A549 (cell line): ENCODE data around the gene MBP. TPM values are rescaled to one million over a fixed set of nuclear protein-coding genes. Genes with fewer than 3 reads are reported as not detected.

Experiments used
- ATAC-seq, 2 experiments: fragments of 200-7000 bp in 1 of 2; fragments of >200 bp in 1 of 2; cut with Nextera tagmentation in 1 of 2; cut with Tn5 transposase in 1 of 2; 3 replicates each; pipeline versions ENCODE4 v1.8.0 to v1.9.1; 2018 to 2020; ENCODE audit warnings: mild to moderate bottlenecking in 1 of 2, moderate library complexity in 1 of 2
- CTCF ChIA-PET: fragments of 300-600 bp; sonication (Branson Sonifier 250); formaldehyde crosslinking; extraction: SDS; loops from one replicate; lab custom pipeline; 2021; ENCODE audit warnings: antibody characterized with exemption, inconsistent platforms; lab: Yijun Ruan, JAX
- POLR2A ChIA-PET: fragments of 350-600 bp; formaldehyde crosslinking; extraction: SDS; loops from one replicate; lab custom pipeline; 2021; ENCODE audit warnings: antibody characterized with exemption, inconsistent platforms; lab: Yijun Ruan, JAX
- DNase-seq, 2 experiments: peaks; one replicate each; pipeline versions ENCODE4 v3.0.0 to v3.0.0-alpha.2; 2011 to 2016; ENCODE audit warnings: low read depth in 1 of 2, low spot score in 1 of 2
- FAIRE-seq: peaks from 2 replicates; lab custom pipeline; 2011; peaks lifted over from hg19 to GRCh38; lab: Jason Lieb, UNC
- H3K27ac ChIP-seq, 2 experiments: fragments of >200 bp; sonication (Bioruptor Twin); formaldehyde crosslinking; 3 replicates each; pipeline ENCODE4 v1.5.1; 2016 to 2017
- H3K4me1 ChIP-seq: fragments of >200 bp; sonication (Bioruptor Twin); formaldehyde crosslinking; 3 replicates; pipeline ENCODE4 v1.6.1; 2016
- H3K4me2 ChIP-seq: fragments of >200 bp; sonication (Bioruptor Twin); formaldehyde crosslinking; 3 replicates; pipeline ENCODE4 v1.6.1; 2016
- H3K4me3 ChIP-seq: fragments of >200 bp; sonication (Bioruptor Twin); formaldehyde crosslinking; 3 replicates; pipeline ENCODE4 v1.5.1; 2016
- H3K9me3 ChIP-seq: fragments of >200 bp; sonication (Bioruptor Twin); formaldehyde crosslinking; 3 replicates; pipeline ENCODE4 v1.6.1; 2016
- ATOH8 ChIP-seq: fragments of 250-450 bp; sonication (Bioruptor Pico); IDR thresholded peaks from 2 replicates; pipeline ENCODE4 v1.5.0; 2020; ENCODE audit warnings: low read depth, mild to moderate bottlenecking, moderate library complexity
- BCL3 ChIP-seq: fragments of >200 bp; sonication (Bioruptor Twin); formaldehyde crosslinking; IDR thresholded peaks from 3 replicates; pipeline ENCODE4 v1.6.1; 2016
- BHLHE40 ChIP-seq: IDR thresholded peaks from 2 replicates; pipeline ENCODE4 v1.6.1; 2012; ENCODE audit warnings: low read depth, low read length, inconsistent platforms
- CBX2 ChIP-seq: fragments of 200-600 bp; sonication (generic); IDR thresholded peaks from 2 replicates; pipeline ENCODE4 v1.6.1; 2016; ENCODE audit warnings: low read depth, mild to moderate bottlenecking, borderline replicate concordance
- CHD4 ChIP-seq: fragments of 200-600 bp; sonication (generic); IDR thresholded peaks from 2 replicates; pipeline ENCODE4 v1.6.1; 2016; ENCODE audit warnings: antibody characterized with exemption, mild to moderate bottlenecking, borderline replicate concordance
- ESRRA ChIP-seq: fragments of 150-350 bp; IDR thresholded peaks from 2 replicates; pipeline ENCODE4 v1.6.1; 2014; ENCODE audit warnings: mild to moderate bottlenecking, low read length, borderline replicate concordance
- FOSL2 ChIP-seq, 2 experiments: fragments of 450-650 bp in 1 of 2; fragments of >200 bp in 1 of 2; sonication (Bioruptor Twin) in 1 of 2; formaldehyde crosslinking; IDR thresholded peaks; 2 replicates each; pipeline versions ENCODE4 v1.5.0 to v1.6.1; 2016 to 2020; ENCODE audit warnings: mild to moderate bottlenecking in 1 of 2, moderate library complexity in 1 of 2
- GATA3 ChIP-seq: IDR thresholded peaks from 2 replicates; pipeline ENCODE4 v1.6.1; 2012; ENCODE audit warnings: borderline replicate concordance
- HMGXB4 ChIP-seq: fragments of 250-450 bp; sonication (Bioruptor Pico); IDR thresholded peaks from 2 replicates; pipeline ENCODE4 v1.5.0; 2021; ENCODE audit warnings: mild to moderate bottlenecking, moderate library complexity, borderline replicate concordance
- HOXB13 ChIP-seq: fragments of 250-450 bp; sonication (Bioruptor Pico); IDR thresholded peaks from 2 replicates; pipeline ENCODE4 v1.5.0; 2020; ENCODE audit warnings: low read depth, mild to moderate bottlenecking, moderate library complexity
- HOXB5 ChIP-seq: fragments of 250-450 bp; sonication (Bioruptor Pico); IDR thresholded peaks from 2 replicates; pipeline ENCODE4 v1.5.0; 2020; ENCODE audit warnings: mild to moderate bottlenecking, moderate library complexity
- JUN ChIP-seq, 2 experiments: fragments of >200 bp; sonication (Bioruptor Twin); formaldehyde crosslinking; IDR thresholded peaks; 2 replicates in 1 of 2; 3 replicates in 1 of 2; pipeline ENCODE4 v1.6.1; 2016 to 2017
- JUNB ChIP-seq: fragments of >200 bp; sonication (Bioruptor Twin); formaldehyde crosslinking; IDR thresholded peaks from 2 replicates; pipeline ENCODE4 v1.6.1; 2016
- MAZ ChIP-seq: fragments of 150-350 bp; IDR thresholded peaks from 2 replicates; pipeline ENCODE4 v1.6.1; 2014; ENCODE audit warnings: antibody characterized with exemption, low read depth, low read length, borderline replicate concordance
- MYC ChIP-seq: IDR thresholded peaks from 2 replicates; pipeline ENCODE4 v1.6.1; 2012; ENCODE audit warnings: mild to moderate bottlenecking, inconsistent platforms, low read length, improper control_type of control experiment, borderline replicate concordance
- NR3C1 ChIP-seq: fragments of >200 bp; sonication (Bioruptor Twin); formaldehyde crosslinking; IDR thresholded peaks from 3 replicates; pipeline ENCODE4 v1.6.1; 2017
- PHF8 ChIP-seq: fragments of 200-600 bp; sonication (generic); IDR thresholded peaks from 2 replicates; pipeline ENCODE4 v1.6.1; 2016; ENCODE audit warnings: low read depth, mild to moderate bottlenecking, antibody characterized with exemption, moderate library complexity, borderline replicate concordance
- POLR2AphosphoS2 ChIP-seq: conservative IDR thresholded peaks from 2 replicates; pipeline ENCODE4 v1.6.1; 2012; ENCODE audit warnings: low read length, improper control_type of control experiment, inconsistent platforms
- RAD21 ChIP-seq, 2 experiments: fragments of >200 bp in 1 of 2; sonication (Bioruptor Twin) in 1 of 2; formaldehyde crosslinking in 1 of 2; IDR thresholded peaks in 1 of 2; conservative IDR thresholded peaks in 1 of 2; 2 replicates in 1 of 2; 3 replicates in 1 of 2; pipeline ENCODE4 v1.6.1; 2012 to 2018; ENCODE audit warnings: inconsistent platforms in 1 of 2
- RFX5 ChIP-seq: fragments of 450-650 bp; IDR thresholded peaks from 2 replicates; pipeline ENCODE4 v1.7.1; 2014; ENCODE audit warnings: antibody characterized with exemption, mild to moderate bottlenecking, moderate library complexity
- RNF2 ChIP-seq: fragments of 200-600 bp; sonication (generic); IDR thresholded peaks from 2 replicates; pipeline ENCODE4 v1.6.1; 2016; ENCODE audit warnings: low read depth, mild to moderate bottlenecking, antibody characterized with exemption, moderate library complexity, borderline replicate concordance
- TFCP2L1 ChIP-seq: fragments of 250-450 bp; sonication (Bioruptor Pico); IDR thresholded peaks from 2 replicates; pipeline ENCODE4 v1.5.0; 2021; ENCODE audit warnings: mild to moderate bottlenecking
- USF2 ChIP-seq: fragments of 450-650 bp; IDR thresholded peaks from 2 replicates; pipeline ENCODE4 v1.6.1; 2014; ENCODE audit warnings: antibody characterized with exemption
- ZC3H11A ChIP-seq: fragments of 450-650 bp; IDR thresholded peaks from 2 replicates; pipeline ENCODE4 v1.6.1; 2014; ENCODE audit warnings: antibody characterized with exemption, mild to moderate bottlenecking
- WGBS: methylation state at CpG from one replicate; pipeline ENCODE4 v1.1.6; 2017; ENCODE audit errors: missing lambda C conversion rate; 5-methylcytosine and 5-hydroxymethylcytosine counted together
- polyA plus RNA-seq, 4 experiments: library from polyadenylated mRNA; depleted of rRNA in 3 of 4; stranded (reverse); fragments of >200 nt; fragmentation: RNase III in 1 of 4; extraction: RNeasy Plus Mini Kit Qiagen cat#74134 plus additional on column Dnase treatment in 1 of 4; gene quantifications; 2 replicates in 3 of 4; 3 replicates in 1 of 4; pipeline ENCODE4 v1.2.3, GENCODE V29; 2011 to 2017

MBP gene
- polyA plus RNA-seq, 2 of the 4 experiments (the other 2 are of a cell fraction) = 8.6 to 33.1 TPM

- TF ChIP-seq PHF8 (no peak), ZC3H11A (no peak), JUN (IDR thresholded peaks at IDR 0.05) (no peak), CHD4 (no peak), HMGXB4 (CRISPR knock-in tag) (no peak), POLR2AphosphoS2 (no peak), RFX5 (no peak), CBX2 (no peak), FOSL2 (IDR thresholded peaks at IDR 0.05) (no peak), FOSL2 (CRISPR knock-in tag; IDR thresholded peaks at IDR 0.05) (no peak)
- TF ChIP-seq, all 56 proteins: peak for 0
- CTCF ChIA-PET = no interaction called here
- DNase-seq (no peak), ATAC-seq (no peak), FAIRE-seq (no peak)
- Histone ChIP-seq H3K9me3 (no peaks in the 10 kb centered on the region), H3K4me3 (no peak overlapping the region), H3K4me2 (no peak overlapping the region), H3K27ac (no peak overlapping the region), H3K4me1 (no peaks in the 10 kb centered on the region)
- 86% methylated on average over 3 of the region's 3 CpGs for WGBS
- POLR2A ChIA-PET = no interaction called here
Measured at GRCh38 chr18:77033575-77033974, 99.0 kb downstream of the MBP start.

- WGBS = 80% methylated on average over 14 of the region's 19 CpGs
- no peak overlapping the region for H3K4me3 ChIP-seq
- FAIRE-seq (no peak), DNase-seq (no peak)
- no peaks in the 10 kb centered on the region for H3K4me1 ChIP-seq
- H3K9me3 ChIP-seq = no peaks in the 10 kb centered on the region
- no peak overlapping the region for H3K4me2 ChIP-seq
- no peak for TF ChIP-seq ESRRA
- no peak for TF ChIP-seq MYC
- TF ChIP-seq TFCP2L1 (CRISPR knock-in tag) = no peak
- no peak for TF ChIP-seq HOXB13 (CRISPR knock-in tag)
- no peak for TF ChIP-seq USF2
- no peak for TF ChIP-seq RAD21 (conservative IDR thresholded peaks at IDR 0.05 in 1 of 2, IDR thresholded peaks at IDR 0.05 in 1 of 2)
- no peak for TF ChIP-seq RNF2
- TF ChIP-seq HOXB5 (CRISPR knock-in tag) = no peak
- no peak for TF ChIP-seq BHLHE40
- TF ChIP-seq NR3C1 = no peak
- TF ChIP-seq JUNB = no peak
- no peak for TF ChIP-seq MAZ
- TF ChIP-seq JUN (IDR thresholded peaks at IDR 0.05) = no peak
- TF ChIP-seq, all 56 proteins: peak for 0
- H3K27ac ChIP-seq = no peak overlapping the region
- ChIA-PET CTCF (no interaction called here), POLR2A (no interaction called here)
- no peak for ATAC-seq
Measured at GRCh38 chr18:77032181-77032701, 100.3 kb downstream of the MBP start.

GRCh38 chr18:77031662-77032061 lies 100.9 kb downstream of the MBP start:
- Histone ChIP-seq H3K9me3 (no peaks in the 10 kb centered on the region), H3K4me1 (no peaks in the 10 kb centered on the region), H3K27ac (no peak overlapping the region), H3K4me2 (no peak overlapping the region), H3K4me3 (no peak overlapping the region)
- FAIRE-seq (no peak), DNase-seq (no peak), ATAC-seq (no peak; a peak in 1 of 6 replicates)
- ChIA-PET POLR2A (no interaction called here), CTCF (no interaction called here)
- WGBS = 64% methylated on average over 4 of the region's 9 CpGs
- no peak for TF ChIP-seq ATOH8 (CRISPR knock-in tag)
- TF ChIP-seq GATA3 = no peak
- TF ChIP-seq BCL3 = no peak
- TF ChIP-seq TFCP2L1 (CRISPR knock-in tag) = no peak
